ENCODE measurements around the gene DPP6. TPM values are rescaled to one million over a fixed set of nuclear protein-coding genes. Genes with fewer than 3 reads are reported as not detected.

The DPP6 gene
- total and polyA plus RNA-seq, 9 donors, result 0.22 to 3.9 (median 1.3) TPM; not detected in 1

- 62 to 68% (median 66%) methylated on average over 8 of the region's 8 CpGs for WGBS, 3 donors
- intact Hi-C loops (cut with DNase I), result no loop called here
- no peak for TF ChIP-seq CTCF (IDR thresholded peaks at IDR 0.05)
- TF ChIP-seq EP300 (IDR thresholded peaks at IDR 0.05), result no peak
- TF ChIP-seq POLR2A (IDR thresholded peaks at IDR 0.05), result no peak
- H3K27me3 ChIP-seq, result no peaks in the 10 kb centered on the region
- H3K4me3 ChIP-seq, result no peak overlapping the region
- DNase-seq, result no peak
- H3K4me1 ChIP-seq (ENCODE audit: insufficient read depth), result no peaks in the 10 kb centered on the region
- no peak overlapping the region for H3K27ac ChIP-seq
- no peaks in the 10 kb centered on the region for H3K9me3 ChIP-seq
- no peaks in the 10 kb centered on the region for H3K36me3 ChIP-seq
These were observed 247.5 kb downstream of the DPP6 start for GRCh38 chr7:154299736-154300135.

DNA sequence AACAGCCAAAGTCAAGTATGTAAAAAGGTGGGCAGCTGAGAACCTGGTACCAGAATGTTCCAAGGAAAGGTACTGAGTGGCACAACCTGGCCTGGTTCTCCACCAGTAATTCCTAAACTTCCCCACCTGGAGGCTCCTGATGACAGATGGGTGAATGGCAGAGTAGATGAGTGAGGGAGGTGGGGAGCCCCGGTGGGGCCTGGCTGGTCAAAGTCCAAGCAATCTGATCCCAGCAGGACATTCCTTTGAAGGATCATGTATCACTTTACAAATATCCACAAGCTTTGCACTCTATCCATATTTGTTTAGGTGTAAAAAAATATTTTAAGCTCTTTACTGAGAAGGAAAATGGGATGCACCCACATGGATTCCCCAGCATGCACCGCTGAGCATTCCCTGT lies 250.2 kb downstream of the DPP6 start:
- no peak overlapping the region for H3K27ac ChIP-seq
- H3K9me3 ChIP-seq, result no peaks in the 10 kb centered on the region
- WGBS, 3 donors, result 65 to 80% (median 68%) methylated on average over 2 of the region's 2 CpGs
- intact Hi-C loops (cut with DNase I), result no loop called here
- H3K36me3 ChIP-seq, result no peaks in the 10 kb centered on the region
- TF ChIP-seq CTCF (IDR thresholded peaks at IDR 0.05), result no peak
- TF ChIP-seq POLR2A (IDR thresholded peaks at IDR 0.05), result no peak
- TF ChIP-seq EP300 (IDR thresholded peaks at IDR 0.05), result no peak
- no peaks in the 10 kb centered on the region for H3K4me1 ChIP-seq (ENCODE audit: insufficient read depth)
- no peaks in the 10 kb centered on the region for H3K27me3 ChIP-seq
- no peak for DNase-seq
- no peak overlapping the region for H3K4me3 ChIP-seq

DNA sequence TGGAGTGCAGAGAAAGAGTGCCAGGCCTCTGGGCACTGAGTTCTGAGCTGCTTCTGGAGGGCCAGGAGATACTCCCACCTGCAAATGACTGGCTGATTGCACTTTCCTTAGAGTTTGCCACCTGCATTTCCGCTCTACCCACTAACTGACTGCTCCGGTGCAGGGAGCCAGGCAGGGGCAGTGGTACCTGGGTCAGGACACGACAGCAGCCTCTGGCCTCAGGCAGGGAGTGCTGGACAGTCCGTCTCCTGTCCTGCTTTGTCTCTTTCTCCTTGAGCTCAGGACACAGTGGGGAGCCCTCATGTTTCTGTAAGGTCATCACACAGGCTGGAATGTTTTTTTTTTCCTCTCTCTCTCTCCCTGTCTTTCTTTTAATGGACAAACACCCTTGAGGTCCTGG lies 252.0 kb downstream of the DPP6 start:
- Histone ChIP-seq H3K27me3 (no peaks in the 10 kb centered on the region), H3K4me1 (ENCODE audit: insufficient read depth) (no peaks in the 10 kb centered on the region), H3K36me3 (no peaks in the 10 kb centered on the region), H3K9me3 (no peaks in the 10 kb centered on the region), H3K4me3 (no peak overlapping the region), H3K27ac (no peak overlapping the region)
- DNase-seq, result no peak
- WGBS, 3 donors, result 37 to 48% (median 45%) methylated on average over 4 of the region's 4 CpGs
- intact Hi-C loops (cut with DNase I), result no loop called here
- TF ChIP-seq CTCF (IDR thresholded peaks at IDR 0.05) (no peak), POLR2A (IDR thresholded peaks at IDR 0.05) (no peak), EP300 (IDR thresholded peaks at IDR 0.05) (no peak)

DNA sequence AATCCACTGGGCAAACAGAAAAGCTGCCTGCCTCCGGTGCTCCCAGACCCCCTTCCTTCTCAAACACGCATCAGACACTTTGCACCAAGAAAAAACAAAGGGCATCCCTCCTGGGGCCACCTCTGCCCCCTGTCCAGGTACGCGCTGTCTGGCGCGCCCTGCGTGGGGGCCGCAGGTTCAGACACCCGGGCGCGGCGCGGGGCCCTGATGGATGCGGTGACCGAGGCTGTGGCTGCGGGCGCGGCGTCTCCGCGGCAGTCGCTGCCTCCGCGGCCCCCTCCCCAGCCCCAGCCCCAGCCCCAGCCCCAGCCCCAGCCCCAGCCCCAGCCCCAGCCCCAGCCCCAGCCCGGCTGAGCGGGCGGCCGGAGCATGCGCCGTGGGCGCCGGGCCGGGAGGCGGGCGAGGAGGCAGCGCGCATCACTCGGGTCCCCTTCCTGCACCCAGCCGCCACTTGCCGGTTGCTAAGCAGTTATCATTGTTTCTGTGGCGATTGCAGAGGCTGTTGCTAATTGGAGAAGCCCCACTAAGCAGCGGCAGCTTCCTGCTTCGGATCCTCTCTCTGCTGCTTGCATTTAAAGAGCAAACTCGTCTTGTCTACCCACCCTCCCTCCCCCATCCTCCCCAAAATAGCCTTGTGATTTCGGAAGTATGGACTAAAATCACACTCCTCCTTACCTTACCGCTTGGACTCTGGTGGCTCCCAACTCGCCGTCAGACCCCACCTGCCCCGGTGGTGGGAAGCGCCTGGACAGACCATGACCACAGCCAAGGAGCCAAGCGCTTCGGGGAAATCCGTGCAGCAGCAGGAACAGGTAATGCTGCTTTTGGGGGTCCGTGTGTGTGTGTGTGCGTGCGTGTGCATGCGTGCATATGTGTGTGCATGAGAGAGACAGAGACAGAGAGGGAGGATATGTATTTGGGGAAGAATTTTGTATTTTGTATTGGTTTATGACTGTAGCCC lies 252.8 kb downstream of the DPP6 start:
- no peaks in the 10 kb centered on the region for H3K36me3 ChIP-seq
- no peaks in the 10 kb centered on the region for H3K27me3 ChIP-seq
- WGBS, 3 donors, result 5 to 11% (median 5%) methylated on average over 36 to 57 of the region's 57 CpGs
- no peak for DNase-seq
- no peaks in the 10 kb centered on the region for H3K4me1 ChIP-seq (ENCODE audit: insufficient read depth)
- intact Hi-C loops (cut with DNase I), result no loop called here
- H3K9me3 ChIP-seq, result no peaks in the 10 kb centered on the region
- no peak for TF ChIP-seq POLR2A (IDR thresholded peaks at IDR 0.05)
- TF ChIP-seq EP300 (IDR thresholded peaks at IDR 0.05), result no peak
- no peak for TF ChIP-seq CTCF (IDR thresholded peaks at IDR 0.05)
- H3K4me3 ChIP-seq, result no peak overlapping the region
- no peak overlapping the region for H3K27ac ChIP-seq

Data from ovary (tissue), 9 donors.